Coronary artery (tissue), 2 donors: ENCODE data around the gene LHX2.

Experiments
- DNase-seq: peaks from one replicate; pipeline ENCODE4 v3.0.0-alpha.2; 2017; ENCODE audit warnings: low spot score
- H3K27ac ChIP-seq, 2 donors: fragments of 200-600 bp; sonication (generic); one replicate each; pipeline ENCODE4 v1.5.1; 2016 to 2019
- H3K4me3 ChIP-seq: fragments of 200-600 bp; sonication (generic); 2 replicates; pipeline ENCODE4 v1.5.1; 2016; ENCODE audit warnings: mild to moderate bottlenecking, moderate library complexity
- TF ChIP-seq, protein P1 (sequence below): fragments of 200-600 bp; sonication (generic); IDR thresholded peaks from one replicate; pipeline ENCODE4 v1.5.1; 2019; ENCODE audit warnings: antibody characterized with exemption

LHX2 gene

DNA sequence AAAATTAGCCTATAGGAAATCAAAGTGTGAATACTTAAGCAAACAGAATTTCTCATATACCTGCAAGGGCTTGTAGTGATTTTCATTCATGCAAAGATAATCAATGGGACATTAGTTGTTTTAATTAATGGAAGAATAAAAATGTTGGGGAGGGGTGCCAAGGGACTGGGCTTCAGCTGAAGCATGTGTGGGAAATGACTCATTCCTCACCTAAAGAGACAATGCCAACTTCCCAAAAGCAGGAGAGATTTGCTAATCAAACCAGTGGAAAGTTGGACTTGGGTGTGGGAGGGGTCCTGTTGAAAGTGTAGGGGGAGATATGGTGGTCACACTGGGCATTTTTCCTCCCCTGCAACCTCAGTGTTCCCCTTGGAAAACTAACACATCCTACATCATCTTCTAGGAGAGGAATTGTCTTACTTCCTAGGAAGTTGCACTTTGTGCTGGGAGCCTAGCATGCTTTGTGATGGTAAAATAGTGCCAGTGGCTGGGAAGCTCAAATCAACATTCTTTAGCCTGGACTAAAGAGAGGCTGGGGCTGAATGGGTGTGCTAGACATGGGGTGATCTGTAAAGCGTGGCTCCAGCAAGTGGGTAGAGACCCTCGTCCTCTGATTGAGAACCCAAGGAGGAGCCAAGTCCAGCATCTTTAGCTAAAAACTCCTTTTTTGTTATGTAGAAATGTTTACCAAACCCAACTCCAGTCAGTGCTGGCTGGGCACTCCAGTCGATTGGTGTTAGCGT is 6.4 kb upstream of the LHX2 start:
- TF ChIP-seq, protein P1, sequence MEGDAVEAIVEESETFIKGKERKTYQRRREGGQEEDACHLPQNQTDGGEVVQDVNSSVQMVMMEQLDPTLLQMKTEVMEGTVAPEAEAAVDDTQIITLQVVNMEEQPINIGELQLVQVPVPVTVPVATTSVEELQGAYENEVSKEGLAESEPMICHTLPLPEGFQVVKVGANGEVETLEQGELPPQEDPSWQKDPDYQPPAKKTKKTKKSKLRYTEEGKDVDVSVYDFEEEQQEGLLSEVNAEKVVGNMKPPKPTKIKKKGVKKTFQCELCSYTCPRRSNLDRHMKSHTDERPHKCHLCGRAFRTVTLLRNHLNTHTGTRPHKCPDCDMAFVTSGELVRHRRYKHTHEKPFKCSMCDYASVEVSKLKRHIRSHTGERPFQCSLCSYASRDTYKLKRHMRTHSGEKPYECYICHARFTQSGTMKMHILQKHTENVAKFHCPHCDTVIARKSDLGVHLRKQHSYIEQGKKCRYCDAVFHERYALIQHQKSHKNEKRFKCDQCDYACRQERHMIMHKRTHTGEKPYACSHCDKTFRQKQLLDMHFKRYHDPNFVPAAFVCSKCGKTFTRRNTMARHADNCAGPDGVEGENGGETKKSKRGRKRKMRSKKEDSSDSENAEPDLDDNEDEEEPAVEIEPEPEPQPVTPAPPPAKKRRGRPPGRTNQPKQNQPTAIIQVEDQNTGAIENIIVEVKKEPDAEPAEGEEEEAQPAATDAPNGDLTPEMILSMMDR, result no peak
- no peak overlapping the region for H3K4me3 ChIP-seq
- H3K27ac ChIP-seq, result no peak overlapping the region
- no peak for DNase-seq

DNA sequence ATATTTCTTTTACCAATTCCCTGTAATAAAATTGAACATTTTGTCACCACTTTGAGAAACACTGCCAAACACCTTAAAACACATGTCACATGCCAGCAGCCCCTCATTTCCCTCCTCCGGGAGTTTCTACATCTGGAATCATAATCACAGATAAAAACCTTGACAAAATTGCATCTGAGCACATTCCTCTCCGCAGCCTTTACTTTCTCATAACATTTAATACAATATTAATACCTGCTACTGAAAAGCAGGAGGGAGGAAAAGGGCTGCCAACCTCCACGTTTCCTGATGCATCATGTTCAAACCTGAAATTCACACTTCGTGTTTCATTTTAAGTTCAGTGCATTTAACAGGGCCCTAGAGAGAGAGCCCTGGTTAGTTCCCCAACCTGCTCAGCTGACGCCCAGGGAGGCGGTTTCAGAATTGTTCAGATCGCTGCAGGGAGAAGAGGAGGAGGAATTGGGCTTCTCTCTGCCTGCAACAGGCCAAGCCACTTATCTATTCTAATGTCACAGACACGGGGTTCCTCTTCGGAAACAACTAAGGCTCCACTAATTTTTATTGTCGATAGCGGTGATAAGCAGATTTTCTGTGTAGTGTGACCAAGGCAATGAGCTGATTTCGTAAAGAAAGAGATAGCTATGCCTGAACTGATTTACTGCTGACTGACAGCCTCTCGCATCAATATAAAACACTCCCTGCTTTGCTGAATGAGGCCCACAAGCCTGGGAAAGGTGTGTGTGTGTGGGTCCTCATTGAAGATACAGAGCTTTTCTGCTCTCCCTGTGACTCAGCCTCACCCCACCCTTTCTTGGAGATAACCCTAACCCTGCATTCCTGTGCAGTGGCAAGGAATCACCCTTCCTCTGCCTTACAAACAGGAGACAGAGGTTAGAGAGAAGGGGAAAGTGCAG is 4.9 kb upstream of the LHX2 start:
- no peak for DNase-seq
- TF ChIP-seq, protein P1, result no peak
- Histone ChIP-seq H3K27ac (no peak overlapping the region), H3K4me3 (no peak overlapping the region)

DNA sequence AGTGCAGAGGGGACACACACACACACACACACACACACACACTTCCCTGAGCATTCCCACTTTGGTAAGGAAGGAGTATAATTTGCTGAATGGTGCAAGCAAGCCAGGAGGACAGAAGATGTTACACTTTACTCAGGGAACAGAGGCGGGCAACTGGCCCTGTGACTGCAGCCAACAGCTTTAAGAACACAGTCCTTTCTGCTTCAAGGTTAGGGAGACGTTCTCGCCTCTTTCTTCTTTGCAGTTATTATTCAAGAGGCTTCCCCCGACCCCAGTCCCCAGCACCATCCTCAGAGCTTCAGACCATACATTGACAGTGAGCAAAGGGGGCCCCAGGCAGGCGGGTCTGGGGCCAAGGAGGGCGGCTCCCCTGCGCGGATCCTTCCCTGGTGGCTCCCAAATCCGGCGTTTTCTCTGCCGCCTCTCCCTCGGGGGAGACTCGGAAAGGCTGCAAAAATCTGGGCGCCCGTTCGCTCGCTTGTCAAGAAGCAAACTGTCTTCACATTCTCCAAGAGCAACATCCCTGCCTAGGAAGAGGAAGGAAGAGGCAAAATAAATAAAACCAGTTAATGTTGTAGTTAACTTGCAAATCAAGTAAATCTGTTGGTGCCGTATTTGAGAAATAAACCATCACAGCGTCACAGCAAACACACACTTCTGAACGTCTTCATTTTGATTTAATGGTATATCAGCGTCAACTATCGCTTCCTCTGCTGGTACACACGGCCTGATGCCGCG is 3.8 kb upstream of the LHX2 start:
- H3K4me3 ChIP-seq, result peak overlapping the region; percentile 53
- H3K27ac ChIP-seq, result no peak overlapping the region
- TF ChIP-seq, protein P1, result no peak
- DNase-seq, result no peak

DNA sequence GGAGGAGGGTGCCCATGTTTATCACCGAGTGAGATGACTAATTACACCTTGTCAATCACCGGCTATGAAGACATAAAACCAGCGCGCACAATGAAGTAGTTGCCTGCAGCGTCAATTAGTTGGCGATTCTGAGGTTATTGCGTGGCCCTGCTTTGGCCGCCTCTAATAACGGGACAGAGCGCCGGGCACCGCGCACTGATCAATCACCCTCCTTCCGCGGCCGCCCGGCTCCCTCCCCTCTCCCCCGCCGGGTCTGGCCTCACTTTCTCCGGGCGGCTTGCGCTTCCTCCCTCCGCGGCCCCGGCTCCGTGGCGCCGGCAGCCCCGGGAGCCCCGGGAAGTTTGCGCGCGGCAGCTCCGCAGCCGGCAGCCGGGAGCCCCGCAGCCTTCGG is 3.3 kb upstream of the LHX2 start:
- TF ChIP-seq, protein P1, result no peak
- no peak overlapping the region for H3K27ac ChIP-seq
- DNase-seq, result no peak
- H3K4me3 ChIP-seq, result peak overlapping the region; percentile 53

DNA sequence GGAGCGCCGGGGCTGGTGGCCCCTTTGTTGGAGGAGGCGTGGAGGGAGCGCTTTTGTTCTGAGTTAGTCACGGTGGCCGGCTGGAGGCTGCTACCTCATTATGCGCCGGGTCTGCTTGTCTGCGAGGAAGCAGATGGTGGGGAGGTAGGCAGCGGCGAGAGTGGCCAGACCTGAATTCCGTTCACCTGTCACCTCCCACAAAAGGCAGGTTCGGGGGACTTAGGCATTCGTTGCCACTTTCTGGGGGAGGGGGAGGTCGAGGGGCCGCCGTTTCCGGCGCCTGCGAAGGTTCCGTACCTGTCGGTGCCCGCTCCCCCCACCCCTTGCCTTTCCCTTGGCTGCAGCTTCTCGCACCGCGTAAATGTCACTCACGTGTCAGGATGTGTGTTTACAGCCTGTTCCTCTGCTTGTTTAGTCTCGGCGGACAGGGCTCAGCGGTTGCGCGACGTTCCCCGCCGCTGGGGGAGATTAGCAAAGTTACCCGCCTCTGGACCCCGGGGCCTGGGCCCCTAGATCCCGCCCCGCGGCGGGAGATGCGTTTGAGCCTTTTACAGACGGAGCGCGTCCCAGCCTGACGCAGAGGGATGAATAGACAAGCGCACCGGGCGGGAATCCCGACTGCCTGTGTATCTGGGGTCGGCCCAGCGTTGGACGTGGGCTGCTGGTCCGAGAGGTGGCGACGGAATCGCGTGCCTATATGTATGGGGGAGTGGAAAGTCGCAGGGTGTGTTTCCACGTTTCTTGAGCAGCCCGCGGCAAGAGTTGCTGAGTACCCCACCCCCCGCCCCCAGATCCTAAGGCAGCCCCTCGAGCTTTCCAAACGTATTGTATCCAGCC is 2.7 kb upstream of the LHX2 start:
- no peak for DNase-seq
- peak overlapping the region; percentile 53 for H3K4me3 ChIP-seq

More for the DNA sequence above, 2.7 kb upstream of the LHX2 start:
- TF ChIP-seq, protein P1, result no peak
- H3K27ac ChIP-seq, result no peak overlapping the region
